K562 (cell line): ENCODE results near the gene TAT. TPM values are rescaled to one million over a fixed set of nuclear protein-coding genes. Genes with fewer than 3 reads are reported as not detected.

Experiments used
- ATAC-seq: fragments of 200-7000 bp; cut with Tn5 transposase; 3 replicates; pipeline ENCODE4 v1.9.1; 2020; ENCODE audit warnings: moderate library complexity
- BruUV-seq: library from RNA; stranded (reverse); fragments of 400-500 nt; replicated peaks from 2 replicates; lab custom pipeline; 2021; lab: Mats Ljungman, UMichigan
- CTCF ChIA-PET: fragments of 300-600 bp; formaldehyde crosslinking; extraction: SDS; loops from one replicate; lab custom pipeline; 2021; ENCODE audit warnings: low intra/inter-chr PET ratio; lab: Yijun Ruan, JAX
- POLR2A ChIA-PET: fragments of 300-600, 350-650 bp; sonication (Branson Sonifier 250); formaldehyde crosslinking; extraction: SDS; loops from one replicate; lab custom pipeline; 2021; ENCODE audit warnings: antibody characterized with exemption, inconsistent platforms; lab: Yijun Ruan, JAX
- DNase-seq, 4 experiments: peaks; one replicate each; pipeline versions ENCODE4 v3.0.0 to v3.0.0-alpha.2; 2011 to 2018; ENCODE audit warnings: low spot score in 3 of 4, mixed read lengths in 3 of 4; ENCODE audit errors: extremely low read depth in 1 of 4
- FAIRE-seq: peaks from 2 replicates; lab custom pipeline; 2011; peaks lifted over from hg19 to GRCh38; lab: Jason Lieb, UNC
- H2AFZ ChIP-seq: 2 replicates; pipeline ENCODE4 v1.6.0; 2011; ENCODE audit warnings: low read depth, low read length, control low read depth, inconsistent platforms
- H3K27ac ChIP-seq: fragments of 200-600 bp; 3 replicates; pipeline ENCODE4 v1.8.0; 2011; ENCODE audit warnings: low read depth, mild to moderate bottlenecking, control low read depth, inconsistent platforms, low read length, moderate library complexity, mixed read lengths; ENCODE audit errors: extremely low read depth
- H3K27me3 ChIP-seq, 2 experiments: fragments of 300-600 bp in 1 of 2; 2 replicates in 1 of 2; 3 replicates in 1 of 2; pipeline versions ENCODE4 v1.6.0 to v1.8.0; 2011; ENCODE audit warnings: inconsistent platforms in 2 of 2, low read length in 2 of 2, mild to moderate bottlenecking in 1 of 2, mixed read lengths in 1 of 2, moderate library complexity in 1 of 2; ENCODE audit not compliant: control insufficient read depth in 2 of 2, insufficient read depth in 2 of 2
- H3K36me3 ChIP-seq: fragments of 300-600 bp; 3 replicates; pipeline ENCODE4 v1.8.0; 2011; ENCODE audit warnings: mild to moderate bottlenecking, low read length, inconsistent platforms; ENCODE audit not compliant: control insufficient read depth, insufficient read depth
- H3K4me1 ChIP-seq, 2 experiments: fragments of 200-600 bp in 1 of 2; replicated peaks in 1 of 2; 2 replicates in 1 of 2; 3 replicates in 1 of 2; pipeline versions ENCODE4 v1.5.1 to v1.8.0; 2011; ENCODE audit warnings: inconsistent platforms in 2 of 2, low read length in 2 of 2, mild to moderate bottlenecking in 1 of 2, mixed read lengths in 1 of 2, moderate library complexity in 1 of 2; ENCODE audit not compliant: control insufficient read depth in 2 of 2, insufficient read depth in 2 of 2
- H3K4me2 ChIP-seq: 2 replicates; pipeline ENCODE4 v1.6.1; 2011; ENCODE audit warnings: low read length, control low read depth, inconsistent platforms, mixed read lengths; ENCODE audit not compliant: insufficient read depth
- H3K4me3 ChIP-seq: fragments of 200-600 bp; sonication (generic), shearing (Covaris generic); 2 replicates; pipeline ENCODE4 v1.5.1; 2016; ENCODE audit warnings: control low read depth, inconsistent platforms
- H3K79me2 ChIP-seq: fragments of 200-600 bp; 3 replicates; pipeline ENCODE4 v1.8.0; 2011; ENCODE audit warnings: low read length, inconsistent platforms; ENCODE audit not compliant: control insufficient read depth, insufficient read depth
- H3K9ac ChIP-seq, 2 experiments: 2 replicates each; pipeline versions ENCODE4 v1.6.0 to v1.6.1; 2011; ENCODE audit warnings: low read depth in 2 of 2, low read length in 2 of 2, control low read depth in 1 of 2, inconsistent platforms in 1 of 2, mild to moderate bottlenecking in 1 of 2, mixed read lengths in 1 of 2; ENCODE audit not compliant: insufficient read depth in 1 of 2
- H3K9me1 ChIP-seq: one replicate; pipeline ENCODE4 v1.6.0; 2011; ENCODE audit warnings: inconsistent platforms, mild to moderate bottlenecking, low read length, moderate library complexity; ENCODE audit not compliant: control insufficient read depth, insufficient read depth
- H3K9me3 ChIP-seq: replicated peaks from 2 replicates; pipeline ENCODE4 v1.5.1; 2011; ENCODE audit warnings: low read depth, low read length, inconsistent platforms; ENCODE audit not compliant: control insufficient read depth, insufficient read depth
- H4K20me1 ChIP-seq: replicated peaks from 2 replicates; pipeline ENCODE4 v1.6.1; 2011; ENCODE audit warnings: low read length, inconsistent platforms, mixed read lengths; ENCODE audit not compliant: control insufficient read depth, insufficient read depth
- ATF3 ChIP-seq, 2 experiments: fragments of 450-650 bp in 1 of 2; sonication (generic) in 1 of 2; formaldehyde crosslinking in 1 of 2; IDR thresholded peaks in 1 of 2; conservative IDR thresholded peaks in 1 of 2; 2 replicates each; pipeline versions ENCODE4 v1.6.1 to v1.8.1; 2016 to 2023; ENCODE audit warnings: mild to moderate bottlenecking in 2 of 2, moderate library complexity in 2 of 2, inconsistent platforms in 1 of 2, missing genetic modification reagents in 1 of 2
- CGGBP1 ChIP-seq: fragments of 250-450 bp; sonication (Bioruptor Pico); IDR thresholded peaks from 2 replicates; pipeline ENCODE4 v1.9.0; 2021; ENCODE audit warnings: mild to moderate bottlenecking
- CHD4 ChIP-seq: fragments of 200-600 bp; sonication (generic); IDR thresholded peaks from 3 replicates; pipeline ENCODE4 v1.6.1; 2012; ENCODE audit warnings: low read depth, mild to moderate bottlenecking, mixed read lengths, low read length, inconsistent platforms; ENCODE audit not compliant: insufficient read depth, insufficient replicate concordance, poor library complexity, severe bottlenecking
- HMBOX1 ChIP-seq: sonication (generic); IDR thresholded peaks from 2 replicates; pipeline ENCODE4 v1.6.1; 2016
- ILF3 ChIP-seq: fragments of 450-650 bp; IDR thresholded peaks from 2 replicates; pipeline ENCODE4 v1.6.1; 2018; ENCODE audit warnings: antibody characterized with exemption, mild to moderate bottlenecking, moderate library complexity, borderline replicate concordance
- RBBP5 ChIP-seq: fragments of 200-600 bp; sonication (generic); IDR thresholded peaks from 2 replicates; pipeline ENCODE4 v1.6.1; 2012; ENCODE audit warnings: borderline replicate concordance, mild to moderate bottlenecking, low read length, control low read depth, inconsistent platforms; ENCODE audit not compliant: insufficient read depth, poor library complexity, severe bottlenecking
- TAF7 ChIP-seq: fragments of 450-650 bp; IDR thresholded peaks from 2 replicates; pipeline ENCODE4 v1.6.1; 2016; ENCODE audit warnings: missing genetic modification characterization, missing compliant biosample characterization
- TBL1XR1 ChIP-seq, 2 experiments: IDR thresholded peaks; 2 replicates each; pipeline ENCODE4 v1.6.1; 2012; ENCODE audit warnings: improper control_type of control experiment in 2 of 2, low read length in 2 of 2, mild to moderate bottlenecking in 1 of 2
- THAP12 ChIP-seq: fragments of 250-450 bp; sonication (Bioruptor Pico); IDR thresholded peaks from 2 replicates; pipeline ENCODE4 v1.9.0; 2021; ENCODE audit warnings: mild to moderate bottlenecking, inconsistent platforms
- TRIM24 ChIP-seq, 2 experiments: fragments of 450-650 bp; IDR thresholded peaks; 2 replicates each; pipeline ENCODE4 v1.6.1; 2016
- ZBTB43 ChIP-seq: sonication (generic); formaldehyde crosslinking; IDR thresholded peaks from 2 replicates; pipeline ENCODE4 v1.8.0; 2023; ENCODE audit warnings: mild to moderate bottlenecking, missing genetic modification reagents
- ZFP91 ChIP-seq: sonication (generic); formaldehyde crosslinking; IDR thresholded peaks from 2 replicates; pipeline ENCODE4 v1.8.0; 2022; ENCODE audit warnings: mild to moderate bottlenecking, missing genetic modification reagents
- ZNF239 ChIP-seq: fragments of 250-450 bp; sonication (Bioruptor Pico); IDR thresholded peaks from 2 replicates; pipeline ENCODE4 v1.4.0; 2020; ENCODE audit warnings: mild to moderate bottlenecking
- ZNF445 ChIP-seq: fragments of 250-450 bp; sonication (Bioruptor Pico); IDR thresholded peaks from 2 replicates; pipeline ENCODE4 v1.4.0; 2020; ENCODE audit warnings: low read depth, mild to moderate bottlenecking, moderate library complexity
- WGBS: fragments of 100-300 bp; shearing (Covaris generic); methylation state at CpG from one replicate; pipeline ENCODE4 v1.1.6; 2016; ENCODE audit warnings: low coverage, mixed read lengths; ENCODE audit not compliant: insufficient coverage; ENCODE audit errors: missing lambda C conversion rate; 5-methylcytosine and 5-hydroxymethylcytosine counted together
- in situ Hi-C: fragments of 300-500 bp; cut with MboI; formaldehyde crosslinking; loops from 4 replicates; pipeline ENCODE4 v1.15.0; 2018; ENCODE audit warnings: inconsistent platforms, mixed read lengths
- intact Hi-C: fragments of 100-400 bp; cut with micrococcal nuclease; formaldehyde crosslinking; loops from 2 replicates; pipeline ENCODE4 v1.14.2; 2022
- polyA plus RNA-seq, 8 experiments: library from polyadenylated mRNA; depleted of rRNA in 4 of 8; stranded (reverse) in 5 of 8; unstranded in 3 of 8; fragments of >200 nt; fragmentation: Nextera tagmentation in 2 of 8; fragmentation: Illumina TruSeq in 1 of 8; extraction: Ambion mirVana in 2 of 8; extraction: Trizol in 1 of 8; gene quantifications; 2 replicates each; pipeline versions ENCODE4 v1.2.1 to v1.2.3, GENCODE V29; 2011 to 2014; ENCODE audit warnings: inconsistent platforms in 1 of 8, missing spikeins in 1 of 8
- total RNA-seq, 7 experiments: library from RNA; depleted of rRNA in 6 of 7; stranded (reverse); fragments of >200 nt in 6 of 7; fragmentation: Illumina TruSeq in 2 of 7; extraction: Trizol in 2 of 7; gene quantifications; 2 replicates each; pipeline versions ENCODE4 v1.2.1 to v1.2.3, GENCODE V29; 2011 to 2021; ENCODE audit warnings: low replicate concordance in 1 of 7

TAT gene
- total and polyA plus RNA-seq, 9 of the 15 experiments (the other 6 are each of a cell fraction or from before 2014, with no cell fraction given): 0.04 to 0.24 (median 0.04) TPM; not detected in 6

- WGBS: 2% methylated on average over 8 of the region's 8 CpGs
- ATAC-seq: no peak; the same call in 2 of the 3 replicates
- TF ChIP-seq ZNF445 (CRISPR knock-in tag): no peak
- TF ChIP-seq CHD4: no peak
- TF ChIP-seq ZFP91 (CRISPR knock-in tag): no peak
- no peak for TF ChIP-seq TAF7 (tag)
- TF ChIP-seq ATF3 (IDR thresholded peaks at IDR 0.05): no peak
- no peak for TF ChIP-seq ATF3 (CRISPR knock-in tag; conservative IDR thresholded peaks at IDR 0.05)
- TF ChIP-seq THAP12 (CRISPR knock-in tag): no peak
- TF ChIP-seq ZNF239 (CRISPR knock-in tag): no peak
- TF ChIP-seq ILF3: no peak
- no peak for TF ChIP-seq TBL1XR1 (IDR thresholded peaks at IDR 0.05; ENCODE audit: low read length in 2 of 2)
- no peak for TF ChIP-seq HMBOX1
- TF ChIP-seq TRIM24 (IDR thresholded peaks at IDR 0.05): no peak
- TF ChIP-seq CGGBP1: no peak
- no peak for TF ChIP-seq RBBP5
- no peak for TF ChIP-seq ZBTB43 (CRISPR knock-in tag)
Observed at GRCh38 chr16:71600822-71601221, 23.9 kb upstream of the TAT start.

More at GRCh38 chr16:71600822-71601221, 23.9 kb upstream of the TAT start:
- POLR2A ChIA-PET: no interaction called here
- no peak for FAIRE-seq
- Histone ChIP-seq H3K4me1 (no peaks in the 10 kb centered on the region), H3K4me2 (no peak overlapping the region), H3K36me3 (no peaks in the 10 kb centered on the region), H3K27me3 (peaks cover 9 to 15% of the 10 kb centered on the region in 2 experiments; a peak in 4 of 5 replicates), H3K9me3 (no peaks in the 10 kb centered on the region), H3K79me2 (no peaks in the 10 kb centered on the region), H3K9ac (no peak overlapping the region), H2AFZ (no peak overlapping the region), H3K4me3 (no peak overlapping the region), H3K9me1 (no peaks in the 10 kb centered on the region), H4K20me1 (no peaks in the 10 kb centered on the region), H3K27ac (no peak overlapping the region)
- intact Hi-C loops: no loop called here
- in situ Hi-C loops: no loop called here
- no TSS peak for BruUV-seq
- CTCF ChIA-PET: no interaction called here
- no peak for DNase-seq
